ENCODE results near the gene LEFTY1. TPM values are rescaled to one million over a fixed set of nuclear protein-coding genes. Genes with fewer than 3 reads are reported as not detected.

The LEFTY1 gene
- total RNA-seq, 1 donor from 2014 or later = 2.4 TPM

DNA sequence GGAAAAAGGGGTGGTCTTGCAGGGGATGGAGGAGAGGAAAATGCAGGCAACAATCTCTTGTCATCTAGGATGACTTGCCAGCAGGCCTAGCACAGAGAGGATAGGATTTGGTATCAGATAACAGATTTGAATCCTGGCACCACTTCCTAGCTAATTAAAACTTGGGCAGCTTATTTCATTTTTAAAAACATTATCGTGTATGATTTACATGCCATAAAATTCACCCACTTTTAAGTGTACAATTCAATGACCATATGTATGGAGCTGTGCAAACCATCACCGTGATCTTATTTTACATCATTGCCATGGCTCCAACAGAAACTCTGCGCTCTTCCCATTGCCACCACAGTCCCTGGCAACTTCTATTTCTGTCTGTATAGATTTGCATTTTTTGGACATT lies 28.2 kb upstream of the LEFTY1 start:
- no peak for DNase-seq (ENCODE audit: low spot score)

DNA sequence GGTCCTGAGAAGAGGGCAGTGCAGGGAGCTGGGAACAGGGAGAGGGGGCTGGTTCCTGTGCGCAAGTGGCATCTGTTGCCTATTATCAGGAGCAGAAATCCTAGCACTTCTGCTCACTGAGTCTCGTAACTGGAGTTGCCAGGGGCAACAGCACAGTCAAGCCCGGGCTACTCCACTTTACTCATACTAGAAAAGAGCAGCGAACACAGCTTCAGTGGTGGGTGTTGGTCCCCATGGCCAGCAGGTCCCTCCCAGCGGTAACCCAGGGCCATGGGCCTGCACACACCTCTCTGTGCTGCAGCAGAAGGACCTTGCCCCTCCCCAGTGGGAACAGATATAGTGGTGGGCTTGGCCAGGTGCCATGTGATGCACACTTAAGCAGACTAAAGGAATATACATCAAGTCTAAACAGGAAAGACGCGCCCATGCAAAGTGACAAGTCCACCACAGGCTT lies 26.6 kb upstream of the LEFTY1 start:
- DNase-seq (ENCODE audit: low spot score) = no peak

DNA sequence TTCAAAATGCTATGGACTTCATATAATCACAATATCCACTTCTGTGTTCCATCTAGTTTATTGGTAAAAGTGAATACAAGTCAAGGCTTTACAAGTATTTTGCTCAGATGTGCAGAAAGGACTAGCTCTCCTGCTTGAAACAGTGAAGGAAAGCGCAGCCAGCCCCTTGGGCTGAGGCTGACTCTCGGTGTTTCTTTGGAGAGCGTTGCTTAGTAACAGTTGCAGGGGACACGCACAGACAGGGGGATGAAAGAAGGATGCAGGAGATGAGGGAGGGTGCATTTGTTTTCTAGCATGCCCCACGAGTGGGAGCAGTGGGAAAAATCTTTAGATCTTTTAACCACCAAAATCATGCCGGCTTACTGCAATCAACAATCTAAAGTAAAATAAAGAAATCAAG lies 26.0 kb upstream of the LEFTY1 start:
- no peak for DNase-seq (ENCODE audit: low spot score)

DNA sequence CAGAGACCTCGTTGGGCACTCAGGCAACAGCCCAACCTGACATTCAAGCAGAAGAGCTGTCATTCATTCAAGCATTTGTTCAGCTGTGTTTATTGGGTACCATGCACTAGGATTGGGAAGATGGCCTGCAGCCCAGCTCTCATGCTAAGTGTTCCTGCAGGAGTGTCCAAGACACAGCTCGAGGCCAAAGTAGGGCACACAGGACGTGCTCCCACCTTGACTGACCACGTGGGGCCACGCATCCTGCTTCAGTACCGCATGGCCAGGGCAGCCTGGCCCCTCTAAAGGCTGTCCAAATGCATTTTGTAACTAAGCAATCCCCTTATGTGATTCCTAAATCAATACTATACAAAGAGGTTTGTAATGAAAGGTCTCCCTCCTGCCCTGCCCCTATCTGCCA lies 25.4 kb upstream of the LEFTY1 start:
- DNase-seq (ENCODE audit: low spot score) = no peak

DNA sequence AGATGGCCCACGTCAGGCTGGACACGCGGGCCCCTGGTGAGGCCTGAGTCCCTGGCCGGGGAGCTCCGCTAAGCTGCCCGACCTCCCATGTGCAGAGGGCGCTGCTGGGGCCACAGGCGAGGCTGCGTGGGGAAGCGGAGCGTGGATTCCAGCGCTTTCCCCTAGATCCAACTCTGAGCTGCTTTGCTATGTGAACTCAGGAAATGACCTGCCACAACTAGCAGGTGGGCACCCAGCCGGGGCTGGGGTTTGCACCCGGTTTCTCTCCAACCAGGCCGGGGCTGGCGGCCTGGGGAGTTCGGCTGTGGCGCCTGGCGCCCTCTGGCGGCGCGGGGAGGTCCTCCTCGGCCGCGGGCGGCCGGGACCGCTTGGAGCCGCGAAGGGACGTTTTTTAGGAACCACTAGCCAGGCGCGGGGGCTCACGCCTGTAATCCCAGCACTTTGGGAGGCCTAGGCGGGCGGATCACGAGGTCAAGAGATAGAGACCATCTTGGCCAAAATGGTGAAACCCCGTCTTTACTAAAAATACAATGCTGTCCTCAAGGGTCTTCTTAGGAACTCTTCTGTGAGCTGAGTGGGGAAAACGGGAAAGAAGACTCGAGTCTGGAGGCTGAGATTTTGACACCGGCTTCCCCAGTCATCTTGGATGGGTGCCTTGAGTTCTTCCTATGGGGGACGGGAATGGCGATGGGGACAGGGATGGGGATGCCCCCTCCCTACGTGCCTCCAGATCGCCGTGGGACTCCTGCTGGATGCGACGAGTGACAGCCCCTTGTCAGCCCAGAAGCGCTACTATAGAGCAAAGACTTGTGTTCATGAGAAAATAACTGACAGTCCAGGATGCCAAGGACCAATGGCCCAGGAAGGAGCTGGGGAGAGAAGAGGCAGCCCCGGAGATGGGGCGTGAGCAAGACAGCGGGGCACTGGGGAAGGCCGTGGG lies 22.5 kb upstream of the LEFTY1 start:
- DNase-seq (ENCODE audit: low spot score) = peak; percentile 35

DNA sequence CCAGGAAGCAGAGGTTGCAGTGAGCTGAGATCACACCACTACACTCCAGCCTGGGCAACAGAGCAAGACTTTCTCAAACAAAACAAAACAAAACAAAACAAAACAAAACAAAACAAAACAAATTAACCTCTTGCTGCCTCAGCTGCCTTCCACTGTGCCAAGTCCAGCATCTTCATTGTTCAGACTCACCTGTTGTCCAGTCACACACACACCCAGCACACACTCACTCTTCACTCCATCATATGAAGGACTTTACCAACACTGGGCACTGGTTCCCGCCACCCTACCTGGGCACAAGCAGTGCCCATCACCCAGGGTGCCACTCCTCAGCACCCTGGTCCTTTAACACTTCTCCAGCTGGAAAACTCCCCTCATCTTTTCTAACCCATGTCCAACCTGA lies 20.5 kb upstream of the LEFTY1 start:
- no peak for DNase-seq (ENCODE audit: low spot score)

DNA sequence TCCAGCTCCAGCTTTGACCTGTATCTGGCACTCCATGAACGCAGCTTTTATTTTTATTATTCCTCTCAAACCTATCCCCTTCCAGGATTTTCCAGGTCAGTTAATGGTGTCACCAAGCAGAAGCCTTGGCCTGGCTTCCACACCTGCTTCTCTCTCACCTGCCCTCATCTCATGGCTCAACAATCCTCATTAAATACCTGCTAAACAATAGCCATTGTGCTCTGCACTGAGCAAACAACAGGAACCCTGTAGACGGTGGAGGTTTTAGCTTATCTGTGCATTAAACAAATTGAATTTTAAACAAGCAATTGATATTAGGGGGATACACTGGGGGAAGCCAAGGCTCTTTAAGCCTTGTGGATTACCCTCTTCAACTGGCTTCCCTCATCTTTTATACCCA lies 19.8 kb upstream of the LEFTY1 start:
- no peak for DNase-seq (ENCODE audit: low spot score)

DNA sequence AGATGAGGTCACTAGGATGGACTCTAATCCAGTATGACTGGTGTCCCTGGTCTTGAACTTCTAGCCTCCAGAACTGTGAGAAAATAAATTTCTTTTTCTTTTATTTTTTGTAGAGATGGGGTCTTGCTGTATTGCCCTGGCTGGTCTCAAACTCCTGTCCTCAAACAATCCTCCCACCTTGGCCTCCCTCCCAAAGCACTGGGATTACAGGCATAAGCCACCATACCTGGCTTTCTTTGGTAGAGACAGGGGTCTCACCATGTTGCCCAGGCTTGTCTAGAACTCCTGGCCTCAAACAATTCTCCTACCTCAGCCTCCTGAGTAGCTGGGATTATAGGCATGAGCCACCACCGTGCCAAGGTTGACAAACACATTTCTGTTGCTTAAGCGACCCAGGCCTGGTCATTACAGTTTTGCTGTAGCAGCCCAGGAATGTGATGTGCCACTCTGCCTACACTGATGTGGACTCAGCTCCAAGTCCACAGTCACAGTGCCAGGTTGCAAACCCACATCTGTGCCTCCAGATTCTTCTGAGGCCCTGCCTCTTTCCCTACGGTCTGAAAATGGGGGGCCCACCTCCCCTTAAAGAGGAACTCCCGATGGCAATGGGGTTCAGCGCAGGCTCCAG lies 19.2 kb upstream of the LEFTY1 start:
- no peak for DNase-seq (ENCODE audit: low spot score)

DNA sequence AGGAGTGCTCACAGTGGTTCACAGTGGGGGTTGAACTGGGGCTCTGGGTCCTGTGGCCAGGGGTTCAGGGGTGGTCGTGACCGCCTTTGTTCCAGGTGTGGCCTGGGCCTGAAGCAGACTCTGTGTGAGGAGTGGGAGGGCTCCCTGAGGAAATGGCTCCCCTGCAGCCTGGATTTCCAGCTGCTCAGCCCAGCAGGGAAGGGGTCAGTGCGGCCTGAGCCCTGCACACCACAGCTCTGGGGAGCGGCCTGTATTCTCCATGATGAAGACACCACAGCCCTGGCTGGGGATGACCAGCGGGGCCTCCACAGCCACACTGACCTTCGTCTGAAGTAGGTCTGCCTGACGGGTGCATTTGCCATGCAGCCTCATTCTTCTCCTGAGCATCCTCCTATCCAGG lies 18.4 kb upstream of the LEFTY1 start:
- no peak for DNase-seq (ENCODE audit: low spot score)

DNA sequence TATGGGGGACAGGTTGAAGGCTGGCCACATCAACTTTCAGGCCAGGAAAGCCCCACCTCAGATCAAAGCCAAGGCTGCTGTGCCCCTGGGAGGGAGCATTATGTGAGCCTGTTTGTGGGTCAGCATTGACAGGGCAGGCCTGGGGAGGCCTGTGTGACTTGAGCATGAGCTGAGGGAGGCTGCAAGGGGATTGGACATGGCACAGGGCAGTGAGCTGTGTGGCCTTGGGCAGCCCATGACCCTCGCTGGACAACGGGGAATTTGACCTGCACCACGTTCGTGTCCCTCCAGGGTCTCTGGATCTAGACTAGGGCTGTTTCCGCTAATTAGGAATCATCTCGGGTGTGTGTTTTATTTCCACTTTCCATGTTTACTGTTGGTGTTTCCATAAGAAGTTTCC lies 17.5 kb upstream of the LEFTY1 start:
- no peak for DNase-seq (ENCODE audit: low spot score)

DNA sequence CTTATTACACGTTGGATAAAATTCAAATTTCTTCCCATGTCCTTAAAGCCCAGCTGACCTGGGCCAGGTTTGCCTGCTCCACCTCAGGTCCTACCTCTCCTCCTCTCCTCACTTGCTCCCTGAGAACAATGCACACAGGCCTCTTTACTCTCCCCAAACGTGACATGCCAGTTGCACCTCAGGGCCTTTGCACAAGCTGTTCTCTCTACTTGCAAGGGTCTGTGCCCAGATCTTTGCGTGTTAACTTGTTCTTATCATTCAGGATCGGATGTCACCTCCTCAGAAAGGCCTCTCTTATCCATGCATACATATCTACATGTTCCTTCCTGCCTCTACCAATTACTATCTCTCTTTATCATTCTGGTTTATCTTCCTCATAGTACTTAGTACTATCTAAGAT lies 14.7 kb upstream of the LEFTY1 start:
- no peak for DNase-seq (ENCODE audit: low spot score)

DNA sequence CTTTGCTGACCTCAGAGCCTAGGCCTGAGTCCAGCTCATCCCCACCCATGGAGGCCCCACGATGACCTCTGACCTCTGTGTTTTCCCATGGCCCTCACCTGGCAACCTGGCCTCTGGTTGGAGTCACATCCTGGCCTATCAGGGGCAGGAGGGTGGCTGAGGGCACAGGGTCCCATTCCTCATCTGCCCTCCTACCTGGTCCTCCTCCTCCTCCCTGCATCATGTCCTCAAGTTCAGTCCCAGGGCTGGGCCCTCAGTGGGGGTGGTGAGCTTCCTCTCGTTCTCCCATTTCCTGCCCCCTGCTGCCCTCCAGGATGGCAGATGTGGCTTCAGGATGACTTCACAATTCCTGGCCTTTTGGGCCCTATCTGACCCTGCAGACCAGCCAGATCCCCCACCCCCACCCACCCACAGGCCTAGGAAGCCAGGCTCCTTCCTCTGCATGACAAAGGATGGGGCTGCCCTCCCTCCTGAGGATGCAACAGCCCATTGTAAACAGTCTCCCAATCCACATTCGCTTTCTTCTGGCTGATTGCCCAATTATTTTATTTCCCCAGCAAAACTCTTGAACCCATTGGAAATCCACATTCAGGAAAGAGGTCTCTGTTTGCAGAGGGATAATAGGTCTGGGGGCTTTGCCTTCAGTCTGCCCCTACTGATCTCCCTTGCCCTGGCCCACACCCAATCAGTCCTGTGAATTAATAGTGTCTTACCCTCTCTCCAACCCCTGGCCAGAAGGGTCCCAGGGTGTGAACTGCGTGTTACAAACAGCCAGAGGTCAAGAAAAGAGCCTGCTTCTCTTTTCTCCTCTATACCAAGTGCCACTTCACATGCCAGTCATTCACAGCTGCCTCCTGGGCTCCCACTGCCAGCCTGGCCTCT lies 10.3 kb upstream of the LEFTY1 start:
- no peak for DNase-seq (ENCODE audit: low spot score)

DNA sequence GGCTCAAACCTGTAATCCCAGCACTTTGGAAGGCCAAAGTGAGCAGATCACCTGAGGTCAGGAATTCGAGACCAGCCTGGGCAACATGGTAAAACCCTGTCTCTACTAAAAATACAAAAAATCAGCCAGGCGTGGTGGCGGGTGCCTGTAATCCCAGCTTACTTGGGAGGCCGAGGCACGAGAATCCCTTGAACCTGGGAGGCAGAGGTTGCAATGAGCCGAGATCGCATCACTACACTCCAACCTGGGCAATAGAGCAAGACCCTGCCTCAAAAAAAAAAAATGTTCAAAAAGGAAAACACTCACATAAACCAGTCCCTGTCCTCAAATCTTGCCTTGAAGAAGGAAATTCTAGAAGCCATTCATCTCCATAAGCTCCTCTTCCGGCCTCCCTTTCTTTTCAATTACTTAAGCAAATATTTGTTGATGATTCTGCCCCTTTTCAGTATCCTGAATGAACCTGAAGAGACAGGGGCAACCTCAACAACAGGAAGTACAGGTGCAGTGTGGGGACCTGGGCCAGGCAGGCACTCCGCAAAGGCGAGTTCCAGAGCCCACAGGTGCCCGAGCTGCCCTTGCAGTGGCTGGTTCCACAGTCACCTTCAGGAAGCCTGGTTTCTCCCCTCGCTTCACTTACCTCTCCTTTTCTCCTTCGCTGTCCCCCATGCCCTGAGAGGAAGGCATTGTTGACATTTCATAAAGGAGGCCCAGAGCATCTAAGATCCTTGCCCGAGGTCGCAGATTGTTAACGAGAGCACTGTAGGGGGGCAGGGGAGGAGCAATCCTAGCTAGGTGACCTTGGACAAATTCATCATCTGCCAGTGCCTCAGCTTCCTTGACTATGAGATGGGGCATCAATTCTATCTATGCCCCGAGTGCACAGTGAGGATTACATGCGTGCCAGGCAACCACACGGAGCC lies 8.9 kb upstream of the LEFTY1 start:
- DNase-seq (ENCODE audit: low spot score) = no peak

DNA sequence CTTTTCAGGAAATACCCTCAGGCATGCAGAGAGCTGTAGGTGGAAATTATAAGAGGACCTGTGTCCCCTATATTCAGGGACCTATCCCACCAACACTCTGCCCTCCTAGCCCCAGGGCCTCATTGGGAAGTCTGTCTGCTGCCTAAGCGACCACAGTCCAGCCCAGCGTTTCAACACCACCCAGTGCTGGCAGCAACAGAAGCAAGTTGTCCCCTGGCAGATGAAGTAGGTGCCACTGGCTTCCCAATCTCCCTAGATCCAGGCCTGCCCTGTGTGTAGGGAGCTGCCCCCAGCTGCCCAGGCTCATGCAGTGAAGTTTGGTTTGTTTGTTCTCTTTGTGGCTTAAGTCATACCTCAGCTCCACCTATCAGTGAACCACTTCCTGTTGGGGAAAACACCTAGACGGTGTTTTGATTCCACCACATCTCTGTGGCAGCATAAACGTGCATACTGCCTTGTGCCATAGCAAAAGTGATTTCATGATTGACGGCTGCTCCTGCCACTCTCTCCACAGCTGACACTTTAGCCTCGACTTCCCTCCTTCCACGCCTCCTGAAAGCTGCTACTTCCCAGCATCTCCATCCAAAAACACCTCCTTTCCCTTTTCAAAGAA lies 8.1 kb upstream of the LEFTY1 start:
- DNase-seq (ENCODE audit: low spot score) = no peak

DNA sequence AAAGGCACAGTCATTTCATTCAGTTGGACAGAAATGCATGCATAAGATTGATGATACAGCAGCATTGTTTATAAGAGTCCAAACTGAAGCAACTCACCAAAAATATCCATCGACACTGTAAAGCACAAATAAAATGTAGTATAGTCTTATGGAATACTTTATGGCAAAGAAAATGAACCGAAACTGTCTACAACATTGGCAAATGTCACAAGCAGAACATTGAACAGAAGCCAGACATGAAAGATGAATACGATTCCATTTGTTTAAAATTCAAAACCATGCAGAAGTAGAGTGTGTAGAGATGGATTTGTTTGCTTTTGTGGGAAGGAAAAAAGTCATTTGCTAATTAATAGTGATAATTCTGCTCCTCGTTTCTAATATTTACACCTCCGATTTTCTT lies 7.5 kb upstream of the LEFTY1 start:
- no peak for DNase-seq (ENCODE audit: low spot score)

DNA sequence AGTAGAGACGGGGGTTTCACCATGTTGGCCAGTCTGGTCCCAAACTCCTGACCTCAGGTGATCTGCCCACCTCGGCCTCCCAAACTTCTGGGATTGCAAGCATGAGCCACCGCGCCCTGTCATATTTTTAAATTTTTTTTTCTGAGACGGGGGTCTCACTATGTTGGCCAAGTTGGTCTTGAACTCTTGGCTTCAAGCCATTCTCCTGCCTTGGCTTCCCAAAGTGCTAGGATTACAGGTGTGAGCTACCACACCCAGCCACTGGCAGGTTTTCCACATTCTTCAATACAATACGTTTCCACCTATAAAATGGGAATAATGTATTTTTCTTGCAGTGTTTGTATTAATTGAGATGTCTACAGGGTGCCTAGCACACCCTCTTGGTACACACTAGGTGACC lies 3.4 kb upstream of the LEFTY1 start:
- DNase-seq (ENCODE audit: low spot score) = no peak

DNA sequence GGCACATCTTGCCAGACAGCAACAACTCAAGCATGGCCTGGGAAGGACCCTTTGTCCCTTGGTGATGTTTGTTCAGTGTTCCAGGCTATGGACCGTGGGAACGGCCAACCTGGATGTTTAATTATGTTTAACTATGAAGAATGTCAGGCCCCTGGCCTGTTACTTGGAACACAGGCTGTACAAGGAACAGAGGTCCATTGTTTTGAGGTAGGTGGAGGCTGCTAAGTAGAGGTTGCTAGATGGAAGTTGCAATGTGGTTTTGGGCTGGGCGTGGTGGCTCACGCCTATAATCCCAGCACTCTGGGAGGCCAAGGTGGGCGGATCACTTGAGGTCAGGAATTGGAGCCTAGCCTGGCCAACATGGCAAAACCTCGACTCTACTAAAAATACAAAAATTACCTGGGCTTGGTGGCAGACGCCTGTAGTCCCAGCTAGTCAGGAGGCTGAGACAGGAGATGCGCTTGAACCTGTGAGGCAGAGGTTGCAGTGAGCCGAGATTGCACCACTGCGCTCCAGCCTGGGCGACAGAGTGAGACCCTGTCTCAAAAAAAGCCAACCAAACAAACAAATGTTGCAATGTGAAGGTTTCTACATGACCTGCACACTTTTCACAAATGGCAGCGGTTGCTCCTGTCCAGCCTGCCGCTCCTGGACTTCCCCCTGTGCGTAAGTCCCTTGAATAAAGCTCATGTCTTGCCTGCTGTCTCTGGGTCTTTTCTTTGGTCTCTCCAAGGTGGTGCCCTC lies 2.5 kb upstream of the LEFTY1 start:
- DNase-seq (ENCODE audit: low spot score) = no peak

DNA sequence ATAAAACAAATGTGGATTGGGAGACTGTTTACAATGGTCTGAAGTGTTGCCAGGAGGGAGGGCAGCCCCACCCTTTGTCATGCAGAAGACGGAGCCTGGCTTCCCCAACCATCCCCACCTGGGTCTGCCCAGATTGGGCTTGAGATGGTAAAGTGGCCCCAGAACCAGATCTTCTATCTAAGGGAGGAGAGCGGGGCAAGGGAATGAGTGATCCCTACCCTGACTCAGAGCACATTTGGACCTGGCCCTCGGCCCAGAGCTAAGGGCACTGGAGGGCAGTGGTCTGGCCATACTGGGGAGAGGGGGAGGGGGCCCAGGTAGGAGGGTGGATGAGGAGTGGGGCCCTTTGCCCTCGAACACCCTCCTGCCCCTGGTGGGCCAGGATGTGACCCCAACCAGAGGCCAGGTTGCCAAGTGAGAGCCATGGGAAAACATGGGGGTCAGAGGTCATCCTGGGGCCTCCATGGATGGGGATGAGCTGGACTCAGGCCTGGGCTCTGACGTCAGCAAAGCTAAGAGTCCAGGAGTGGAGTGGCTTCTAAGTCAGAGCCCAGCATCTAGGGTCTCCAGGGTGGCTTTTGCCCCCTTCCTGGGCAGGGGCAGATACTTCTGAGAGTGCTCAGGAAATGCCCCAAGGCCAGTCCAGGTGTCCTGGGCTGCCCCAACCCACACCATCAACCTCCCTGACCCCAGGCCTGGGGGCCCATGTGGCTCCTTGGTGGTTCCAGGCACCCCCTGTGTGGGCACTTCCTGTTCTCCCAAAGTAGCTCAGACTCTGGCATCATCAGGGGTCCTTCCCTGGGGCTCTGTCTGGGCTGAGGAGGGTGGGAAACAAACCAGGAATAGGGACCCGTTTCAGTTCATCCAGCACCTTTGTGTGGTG lies 1.6 kb upstream of the LEFTY1 start:
- no peak for DNase-seq (ENCODE audit: low spot score)

DNA sequence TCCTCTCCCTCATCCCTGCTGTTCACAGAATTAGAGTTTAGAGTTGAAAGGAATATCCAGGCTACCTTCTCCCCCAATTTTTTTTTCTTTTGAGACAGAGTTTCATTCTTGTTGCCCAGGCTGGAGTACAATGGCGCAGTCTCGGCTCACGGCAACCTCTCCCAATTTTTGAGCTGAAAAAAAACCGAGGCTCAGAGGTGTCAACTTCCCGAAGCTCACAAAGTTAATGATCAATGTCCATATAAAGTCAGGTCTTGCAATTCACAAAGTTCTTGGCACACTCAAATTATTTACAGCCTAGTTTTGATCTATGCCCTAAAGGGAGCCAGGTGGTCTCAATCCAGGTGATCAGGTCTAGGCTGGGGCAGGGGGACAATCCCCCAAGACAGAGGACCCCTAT lies 797 bp upstream of the LEFTY1 start:
- no peak for DNase-seq (ENCODE audit: low spot score)

All from umbilical cord (tissue), 2 donors.